Neuronal stem cell (in vitro differentiated cells): ENCODE data around the gene ANKRD27.
A peak's percentile ranks its signal among the peaks of the same experiment; 100 is the strongest.

ENCODE experiments used
- DNase-seq: peaks from one replicate; pipeline ENCODE4 v3.0.0-alpha.2; 2013; ENCODE audit warnings: low spot score
- H2AFZ ChIP-seq: one replicate; pipeline ENCODE4 v1.6.1; 2013; ENCODE audit warnings: mild to moderate bottlenecking, low read length, inconsistent platforms
- H2AK5ac ChIP-seq: 2 replicates; pipeline ENCODE4 v1.6.1; 2013; ENCODE audit warnings: low read depth, mild to moderate bottlenecking, inconsistent platforms, low read length, moderate library complexity, mixed read lengths
- H2BK120ac ChIP-seq: 2 replicates; pipeline ENCODE4 v1.6.1; 2013; ENCODE audit warnings: low read depth, mild to moderate bottlenecking, inconsistent platforms, low read length, moderate library complexity, mixed read lengths
- H2BK12ac ChIP-seq: one replicate; pipeline ENCODE4 v1.6.1; 2013; ENCODE audit warnings: low read length, inconsistent platforms
- H2BK15ac ChIP-seq: 2 replicates; pipeline ENCODE4 v1.6.1; 2013; ENCODE audit warnings: mild to moderate bottlenecking, low read length, inconsistent platforms, mixed read lengths
- H2BK5ac ChIP-seq: one replicate; pipeline ENCODE4 v1.6.1; 2013; ENCODE audit warnings: inconsistent platforms, mild to moderate bottlenecking, low read length, moderate library complexity
- H3K14ac ChIP-seq: one replicate; pipeline ENCODE4 v1.6.1; 2013; ENCODE audit warnings: low read length, inconsistent platforms
- H3K18ac ChIP-seq: 2 replicates; pipeline ENCODE4 v1.6.1; 2013; ENCODE audit warnings: low read length, inconsistent platforms
- H3K23ac ChIP-seq: 2 replicates; pipeline ENCODE4 v1.6.1; 2013; ENCODE audit warnings: low read depth, mild to moderate bottlenecking, mixed read lengths, low read length, inconsistent platforms; ENCODE audit not compliant: poor library complexity
- H3K27ac ChIP-seq: replicated peaks from 3 replicates; pipeline ENCODE4 v1.5.1; 2013; ENCODE audit warnings: low read length, inconsistent platforms
- H3K27me3 ChIP-seq, 3 experiments: 2 replicates each; pipeline ENCODE4 v1.6.1; 2013; ENCODE audit warnings: low read length in 3 of 3, mild to moderate bottlenecking in 2 of 3, inconsistent platforms in 1 of 3, low read depth in 1 of 3, mixed read lengths in 1 of 3, moderate library complexity in 1 of 3; ENCODE audit not compliant: control insufficient read depth in 3 of 3, insufficient read depth in 3 of 3
- H3K36me3 ChIP-seq, 2 donors: replicated peaks in 1 of 2; 2 replicates each; pipeline ENCODE4 v1.6.1; 2013; ENCODE audit warnings: low read length in 2 of 2; ENCODE audit not compliant: control insufficient read depth in 2 of 2, insufficient read depth in 2 of 2
- H3K4ac ChIP-seq: 2 replicates; pipeline ENCODE4 v1.6.1; 2013; ENCODE audit warnings: inconsistent platforms, mild to moderate bottlenecking, low read length, moderate library complexity
- H3K4me1 ChIP-seq, 2 donors: 1 replicate in 1 of 2; 2 replicates in 1 of 2; pipeline ENCODE4 v1.6.1; 2013; ENCODE audit warnings: low read length in 2 of 2, low read depth in 1 of 2; ENCODE audit not compliant: control insufficient read depth in 2 of 2, insufficient read depth in 1 of 2
- H3K4me2 ChIP-seq: one replicate; pipeline ENCODE4 v1.6.1; 2013; ENCODE audit warnings: mild to moderate bottlenecking, low read length, inconsistent platforms; ENCODE audit not compliant: insufficient read depth, poor library complexity, severe bottlenecking
- H3K4me3 ChIP-seq, 2 donors: 2 replicates each; pipeline ENCODE4 v1.5.1; 2013; ENCODE audit warnings: low read length in 2 of 2, mild to moderate bottlenecking in 2 of 2, inconsistent platforms in 1 of 2, moderate library complexity in 1 of 2
- H3K79me1 ChIP-seq: one replicate; pipeline ENCODE4 v1.6.1; 2013; ENCODE audit warnings: low read depth, mild to moderate bottlenecking, inconsistent platforms, low read length, moderate library complexity
- H3K9ac ChIP-seq: one replicate; pipeline ENCODE4 v1.6.1; 2013; ENCODE audit warnings: mild to moderate bottlenecking, low read depth, low read length, inconsistent platforms; ENCODE audit not compliant: poor library complexity
- H3K9me3 ChIP-seq, 2 donors: replicated peaks in 1 of 2; 2 replicates each; pipeline versions ENCODE3 to v1.6.1; 2013; ENCODE audit warnings: low read length in 2 of 2, mild to moderate bottlenecking in 2 of 2, inconsistent platforms in 1 of 2, low read depth in 1 of 2, mixed read lengths in 1 of 2, moderate library complexity in 1 of 2; ENCODE audit not compliant: control insufficient read depth in 2 of 2, insufficient read depth in 1 of 2
- H4K8ac ChIP-seq: one replicate; pipeline ENCODE4 v1.6.1; 2013; ENCODE audit warnings: low read depth, mild to moderate bottlenecking, inconsistent platforms, low read length, moderate library complexity
- H4K91ac ChIP-seq: one replicate; pipeline ENCODE4 v1.6.1; 2013; ENCODE audit warnings: low read length, low read depth, mild to moderate bottlenecking, inconsistent platforms; ENCODE audit not compliant: poor library complexity
- WGBS, 2 donors: extraction: QIAGEN DNeasy Blood & Tissue Kit; methylation state at CpG; one replicate each; pipeline ENCODE4 v1.1.7; 2013; ENCODE audit warnings: missing lambda C conversion rate in 2 of 2, mixed read lengths in 1 of 2; ENCODE audit not compliant: insufficient read length in 2 of 2, insufficient replicate concordance in 1 of 2; ENCODE audit errors: extremely low coverage in 2 of 2; 5-methylcytosine and 5-hydroxymethylcytosine counted together

Gene ANKRD27

GRCh38 chr19:32563761-32564160 lies 111.2 kb downstream of the ANKRD27 start:
- no peak overlapping the region for H4K8ac ChIP-seq
- no CpG with 5 or more reads among the region's 9 CpGs for WGBS, 2 donors
- no peak overlapping the region for H3K27ac ChIP-seq
- H2AFZ ChIP-seq: no peak overlapping the region
- no peak overlapping the region for H3K4me2 ChIP-seq
- no peak overlapping the region for H4K91ac ChIP-seq
- no peaks in the 10 kb centered on the region for H3K79me1 ChIP-seq
- H3K4me3 ChIP-seq: no peak overlapping the region
- H3K4ac ChIP-seq: no peak overlapping the region
- no peak overlapping the region for H3K18ac ChIP-seq
- no peak overlapping the region for H3K14ac ChIP-seq
- H3K23ac ChIP-seq: no peak overlapping the region
- H2BK5ac ChIP-seq: no peak overlapping the region
- no peaks in the 10 kb centered on the region for H3K36me3 ChIP-seq
- peaks cover 0 to 3% (median 0%) of the 10 kb centered on the region in 3 experiments for H3K27me3 ChIP-seq
- H3K9me3 ChIP-seq: no peaks in the 10 kb centered on the region
- no peak for DNase-seq
- no peak overlapping the region for H2BK15ac ChIP-seq
- no peak overlapping the region for H3K9ac ChIP-seq
- H2BK120ac ChIP-seq: no peak overlapping the region
- no peak overlapping the region for H2BK12ac ChIP-seq
- peaks cover 0 to 1% of the 10 kb centered on the region in 2 donors for H3K4me1 ChIP-seq
- no peak overlapping the region for H2AK5ac ChIP-seq

GRCh38 chr19:32558607-32559228 lies 116.3 kb downstream of the ANKRD27 start:
- H3K4ac ChIP-seq: no peak overlapping the region
- H3K18ac ChIP-seq: peak overlapping the region; percentile 18
- H2BK120ac ChIP-seq: no peak overlapping the region
- no peak overlapping the region for H2AK5ac ChIP-seq
- H3K9ac ChIP-seq: no peak overlapping the region
- WGBS, 2 donors: no CpG with 5 or more reads among the region's 10 CpGs
- no peak overlapping the region for H3K23ac ChIP-seq
- H2BK12ac ChIP-seq: no peak overlapping the region
- H3K9me3 ChIP-seq: no peaks in the 10 kb centered on the region
- DNase-seq: no peak
- no peak overlapping the region for H3K27ac ChIP-seq
- no peak overlapping the region for H3K4me2 ChIP-seq
- no peak overlapping the region for H4K91ac ChIP-seq
- no peak overlapping the region for H2BK5ac ChIP-seq
- H3K27me3 ChIP-seq: no peaks in the 10 kb centered on the region
- no peaks in the 10 kb centered on the region for H3K36me3 ChIP-seq
- H3K14ac ChIP-seq: no peak overlapping the region
- no peak overlapping the region for H3K4me3 ChIP-seq
- peaks cover 0 to 2% of the 10 kb centered on the region in 2 donors for H3K4me1 ChIP-seq
- H2BK15ac ChIP-seq: no peak overlapping the region
- H3K79me1 ChIP-seq: no peaks in the 10 kb centered on the region
- H2AFZ ChIP-seq: no peak overlapping the region
- H4K8ac ChIP-seq: no peak overlapping the region

- Histone ChIP-seq H2BK12ac (no peak overlapping the region), H4K8ac (no peak overlapping the region), H3K4ac (no peak overlapping the region), H4K91ac (no peak overlapping the region), H3K14ac (no peak overlapping the region), H3K9ac (no peak overlapping the region), H2BK5ac (no peak overlapping the region), H3K4me1 (peaks cover 0 to 2% of the 10 kb centered on the region in 2 donors), H3K36me3 (no peaks in the 10 kb centered on the region), H3K9me3 (no peaks in the 10 kb centered on the region), H3K4me2 (no peak overlapping the region), H3K27ac (no peak overlapping the region), H2BK120ac (no peak overlapping the region), H3K27me3 (no peaks in the 10 kb centered on the region), H2AFZ (no peak overlapping the region), H3K79me1 (no peaks in the 10 kb centered on the region), H2AK5ac (no peak overlapping the region), H3K18ac (no peak overlapping the region), H3K4me3 (no peak overlapping the region), H3K23ac (no peak overlapping the region), H2BK15ac (no peak overlapping the region)
- DNase-seq: no peak
- WGBS, 2 donors: no CpG with 5 or more reads among the region's 1 CpG
Measured at GRCh38 chr19:32555786-32556185, 119.2 kb downstream of the ANKRD27 start.

GRCh38 chr19:32550666-32551065 lies 124.3 kb downstream of the ANKRD27 start:
- Histone ChIP-seq H3K18ac (no peak overlapping the region), H2AFZ (no peak overlapping the region), H2BK120ac (no peak overlapping the region), H3K4me1 (no peaks in the 10 kb centered on the region), H3K23ac (no peak overlapping the region), H3K4ac (no peak overlapping the region), H4K91ac (no peak overlapping the region), H3K27me3 (no peaks in the 10 kb centered on the region), H2BK15ac (no peak overlapping the region), H3K4me2 (no peak overlapping the region), H3K14ac (no peak overlapping the region), H3K27ac (no peak overlapping the region), H3K79me1 (no peaks in the 10 kb centered on the region), H3K9me3 (no peaks in the 10 kb centered on the region), H2BK12ac (no peak overlapping the region), H2BK5ac (no peak overlapping the region), H3K4me3 (no peak overlapping the region), H4K8ac (no peak overlapping the region), H3K9ac (no peak overlapping the region), H3K36me3 (no peaks in the 10 kb centered on the region), H2AK5ac (no peak overlapping the region)
- no peak for DNase-seq
- WGBS, 2 donors: no CpG with 5 or more reads among the region's 5 CpGs
